HG03045 (cell line): ENCODE results near the gene CACNA1D.

ENCODE experiments used
- ATAC-seq: cut with Tn5 transposase; IDR thresholded peaks from one replicate; pipeline ENCODE4 v1.9.1; 2021; ENCODE audit warnings: mild to moderate bottlenecking, moderate library complexity; ENCODE audit not compliant: unreplicated experiment

CACNA1D gene

DNA sequence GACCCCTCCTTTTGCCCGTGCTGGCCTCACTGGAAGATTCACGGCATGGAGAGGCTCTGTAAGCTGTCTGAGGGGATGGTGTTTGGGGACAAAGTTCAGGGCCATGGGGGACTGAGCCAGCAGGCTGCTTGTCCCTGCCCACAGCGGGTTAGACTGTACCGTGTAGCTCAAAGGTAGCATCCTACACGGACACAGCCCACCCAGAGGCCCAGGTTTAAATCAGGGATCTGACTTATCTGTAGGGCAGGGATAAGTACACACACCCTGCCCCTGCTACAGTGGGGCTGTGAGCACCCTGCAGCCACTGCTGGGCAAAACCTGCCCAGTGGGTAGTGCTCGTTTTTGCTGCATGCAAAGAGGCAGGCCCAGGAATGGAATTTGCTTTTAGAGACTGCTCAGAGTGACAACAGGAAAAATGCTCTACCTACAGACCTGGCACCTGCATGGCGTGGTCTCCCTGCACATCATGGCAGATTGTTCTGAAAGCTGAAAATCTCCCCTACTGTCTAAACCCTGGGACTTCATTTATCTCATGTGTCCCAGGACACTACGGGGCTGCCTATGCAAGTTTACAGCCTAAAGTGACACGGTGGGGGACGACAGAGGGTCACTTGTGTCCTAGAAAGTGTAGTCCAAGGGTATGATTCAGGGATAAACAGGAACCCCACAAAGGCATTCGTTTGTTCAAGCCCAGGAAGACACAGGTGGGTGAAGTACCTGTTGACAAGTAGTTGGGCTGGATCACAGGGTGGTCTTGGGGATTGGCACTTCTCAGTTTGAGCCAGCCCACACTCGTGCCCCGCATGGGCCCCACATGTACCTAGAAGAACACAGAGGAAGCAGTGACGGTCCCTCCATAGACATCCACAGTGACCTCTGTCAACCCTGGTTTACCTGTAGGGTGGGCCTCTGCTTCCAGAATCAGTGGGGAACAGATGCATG, 324.1 kb downstream of the CACNA1D start:
- ATAC-seq = no peak

DNA sequence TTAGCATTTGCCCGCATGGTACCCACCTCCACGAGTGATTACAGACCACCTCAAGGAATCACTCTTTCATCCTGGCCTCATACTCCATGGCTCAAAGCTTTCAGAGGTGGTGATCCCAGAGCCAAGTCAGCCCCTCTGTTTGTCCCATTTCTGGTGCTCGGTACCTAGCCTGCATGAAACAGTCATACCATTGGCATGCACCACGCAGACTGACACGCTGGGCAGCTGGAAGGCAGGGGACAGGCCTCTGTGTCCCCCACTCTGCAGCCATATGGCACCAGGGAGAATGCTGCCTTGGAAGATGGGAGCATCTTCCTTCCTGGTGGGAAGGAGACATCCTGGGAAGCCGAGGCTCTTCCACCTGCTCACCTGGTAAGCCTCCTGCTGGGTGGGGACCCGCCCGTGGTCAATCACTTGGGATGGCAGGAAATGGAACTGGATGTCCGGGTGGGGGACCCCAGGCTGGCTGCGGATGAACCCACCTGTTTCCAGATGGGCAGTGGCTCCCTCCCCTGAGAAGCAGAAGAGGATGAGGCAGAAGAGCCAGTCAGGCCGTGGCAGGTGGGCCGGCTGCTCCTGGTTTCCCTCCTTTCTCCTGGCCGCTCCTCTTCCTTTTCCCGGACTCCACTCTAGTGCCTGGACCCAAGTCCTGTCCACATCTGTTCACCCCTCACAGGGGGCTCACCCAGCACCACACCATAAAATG, 324.9 kb downstream of the CACNA1D start:
- no peak for ATAC-seq

DNA sequence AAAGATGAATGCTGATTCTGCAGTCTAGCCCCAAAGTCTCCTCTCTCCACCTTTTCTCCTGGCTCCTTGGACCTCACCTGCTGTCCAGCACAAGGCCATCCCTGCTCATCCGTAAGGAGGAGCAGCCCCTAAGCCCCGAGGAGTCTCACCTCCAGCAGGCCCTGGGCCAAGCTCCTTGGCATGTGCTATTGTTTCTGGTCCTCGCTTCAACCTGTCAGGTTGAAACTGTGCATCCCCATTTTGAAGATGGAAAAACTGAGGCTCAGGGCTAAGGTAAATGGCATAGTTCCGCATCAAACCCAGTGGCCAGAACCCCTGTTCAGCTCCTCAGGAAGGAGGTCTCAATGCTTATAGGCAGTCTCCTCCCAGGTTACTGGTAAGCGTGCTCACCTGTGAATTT, 325.7 kb downstream of the CACNA1D start:
- ATAC-seq = no peak

DNA sequence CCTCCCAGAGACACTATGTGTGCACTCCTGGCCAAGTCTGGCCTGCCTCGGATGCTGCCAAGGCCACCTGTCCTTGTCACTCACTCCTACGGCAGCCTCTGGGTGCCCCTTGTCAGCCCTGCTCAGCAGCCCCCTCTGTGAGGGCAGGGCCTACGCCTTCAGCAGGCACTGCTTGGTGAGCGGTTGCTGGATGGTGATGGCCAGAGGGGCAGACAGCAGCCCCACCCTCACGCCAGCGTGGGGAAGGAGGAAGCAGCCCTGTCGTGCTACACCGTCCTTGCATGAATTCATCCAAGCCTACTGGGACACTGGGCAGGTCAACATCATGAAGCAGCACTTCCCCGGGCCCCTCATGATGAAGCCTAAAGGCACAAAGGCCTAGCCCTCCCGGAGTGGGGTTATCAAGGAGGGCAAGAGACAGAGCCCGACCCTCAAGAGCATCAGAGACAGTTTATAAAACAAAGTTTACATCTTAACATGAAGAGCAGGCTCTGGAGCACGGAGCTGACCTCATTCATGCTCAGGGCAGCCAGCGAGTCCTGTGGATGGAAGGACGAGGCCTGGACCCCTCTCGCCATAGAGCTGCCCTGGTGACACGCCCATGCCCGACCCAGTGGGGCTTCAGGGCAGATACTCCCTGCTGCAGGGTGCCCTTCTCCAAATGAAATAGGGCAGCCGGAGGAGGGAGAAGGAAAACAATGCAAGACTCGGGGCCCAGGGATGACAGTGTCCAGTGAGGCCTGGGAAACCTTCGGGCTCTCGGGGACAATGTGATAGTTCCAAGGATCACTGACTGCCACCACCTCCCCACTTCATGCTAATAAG, 326.6 kb downstream of the CACNA1D start:
- no peak for ATAC-seq

DNA sequence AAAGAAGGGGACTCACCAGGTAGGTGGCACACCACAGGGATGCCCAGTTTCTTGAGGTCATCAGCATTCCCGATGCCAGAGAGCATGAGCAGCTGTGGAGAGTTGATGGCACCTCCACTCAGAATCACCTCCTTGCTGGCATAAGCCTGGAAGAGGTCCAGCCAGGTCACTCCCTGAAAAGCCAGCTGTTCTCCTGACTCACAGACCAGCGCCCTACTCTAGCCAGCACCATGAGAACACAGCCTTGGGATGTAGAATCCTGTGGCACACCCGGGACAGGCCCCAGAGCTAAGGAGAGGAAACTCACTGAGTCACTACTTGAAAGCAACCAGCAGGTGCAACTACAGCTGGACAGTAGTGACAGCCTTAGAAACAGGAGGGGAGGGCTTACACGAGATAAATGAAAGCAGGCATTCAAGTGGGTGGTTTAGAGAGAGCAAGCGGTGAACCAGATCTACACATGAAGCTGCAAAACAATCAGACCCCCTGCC, 327.3 kb downstream of the CACNA1D start:
- ATAC-seq = no peak

DNA sequence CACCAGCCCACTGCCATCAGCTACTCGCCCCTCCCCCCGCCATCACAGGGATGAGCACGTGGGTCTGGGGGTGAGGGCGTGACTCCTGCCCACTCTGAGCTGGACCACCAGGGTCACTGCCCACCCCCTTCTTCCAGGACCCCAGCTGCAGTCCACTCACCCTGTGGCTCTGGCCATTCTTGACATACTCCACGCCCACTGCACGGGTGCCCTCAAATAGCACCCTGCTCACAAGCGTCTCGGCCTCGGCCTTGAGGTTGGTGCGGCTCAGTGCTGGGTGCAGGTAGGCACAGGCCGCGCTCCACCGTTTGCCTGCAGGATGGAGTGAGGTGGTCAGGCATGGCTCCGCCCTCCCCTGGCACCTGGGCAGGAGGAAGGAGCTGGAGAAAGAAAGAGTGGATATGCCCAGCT, 327.9 kb downstream of the CACNA1D start:
- ATAC-seq = no peak

DNA sequence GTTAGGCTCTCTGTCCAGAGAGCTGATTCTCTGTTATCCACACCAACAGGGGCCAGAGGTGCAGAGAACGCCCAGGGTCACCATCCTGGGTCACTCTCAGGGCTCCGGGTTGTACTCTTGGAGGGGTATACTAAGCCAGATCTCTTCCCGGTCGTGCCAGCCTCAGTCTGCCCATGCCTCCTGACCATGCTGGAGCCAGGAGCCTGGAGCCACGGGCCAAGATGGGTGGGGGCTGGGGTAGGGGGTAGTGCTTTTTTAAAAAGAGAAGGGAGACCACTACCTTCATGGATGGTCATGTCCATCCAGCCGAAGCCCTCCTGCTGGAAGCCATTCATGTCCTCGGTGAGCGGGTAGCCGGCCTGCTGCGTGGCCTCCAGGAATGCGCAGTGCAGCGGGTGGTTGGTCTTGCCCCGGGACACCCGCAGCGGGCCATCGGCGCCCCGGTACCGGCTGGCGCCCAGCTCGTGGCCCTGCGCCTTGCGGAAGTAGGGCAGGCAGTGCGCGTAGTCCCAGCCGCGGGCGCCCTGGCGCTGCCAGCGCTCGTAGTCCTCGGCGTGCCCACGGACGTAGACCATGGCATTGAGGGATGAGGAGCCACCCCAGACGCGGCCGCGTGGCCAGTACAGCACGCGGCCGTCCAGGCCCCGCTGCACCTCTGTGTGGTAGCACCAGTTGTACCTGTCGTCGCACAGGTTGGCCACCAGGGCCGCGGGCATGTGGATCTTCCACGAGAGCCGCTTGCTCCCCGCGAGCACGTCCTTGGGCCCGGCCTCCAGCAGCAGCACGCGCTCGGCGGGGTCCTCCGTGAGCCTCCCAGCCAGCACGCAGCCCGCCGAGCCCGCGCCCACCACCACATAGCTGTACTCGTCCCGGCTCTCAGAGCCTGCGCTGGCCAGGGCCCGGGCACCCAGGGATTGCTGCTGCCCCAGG, 328.9 kb downstream of the CACNA1D start:
- no peak for ATAC-seq

DNA sequence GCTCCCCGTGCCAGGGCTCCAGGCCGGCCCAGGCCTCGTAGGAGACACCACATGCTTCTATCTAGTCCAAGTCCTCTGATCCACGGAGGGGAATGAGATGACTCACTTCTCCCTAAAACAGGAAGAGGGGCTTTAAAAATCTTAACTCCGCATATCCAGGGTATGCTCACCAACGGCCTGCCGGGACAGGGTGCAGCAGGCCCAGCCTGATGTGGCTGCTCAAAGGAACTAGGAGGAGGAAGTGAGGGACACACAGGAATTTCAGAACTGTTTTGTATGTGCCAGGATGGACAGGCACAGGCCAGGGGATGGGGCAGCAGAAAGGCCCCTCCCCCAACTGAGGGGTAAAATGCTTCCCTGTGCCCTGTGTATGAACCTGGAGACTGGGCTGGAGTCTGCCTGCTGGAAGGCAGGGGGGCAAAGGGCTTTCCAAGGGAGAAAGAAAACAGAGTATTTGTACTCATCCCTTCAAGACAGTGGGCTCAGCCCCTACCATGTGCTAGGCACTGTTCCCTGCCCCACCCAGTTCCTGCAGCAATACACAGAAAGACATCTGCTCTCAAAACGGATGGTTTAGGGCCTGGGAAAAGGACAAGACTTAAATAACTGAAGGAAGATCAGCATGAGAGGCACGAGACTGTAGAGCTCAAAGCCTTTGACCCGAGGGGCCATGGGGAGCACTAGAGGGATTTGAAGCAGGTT, 329.7 kb downstream of the CACNA1D start:
- no peak for ATAC-seq

DNA sequence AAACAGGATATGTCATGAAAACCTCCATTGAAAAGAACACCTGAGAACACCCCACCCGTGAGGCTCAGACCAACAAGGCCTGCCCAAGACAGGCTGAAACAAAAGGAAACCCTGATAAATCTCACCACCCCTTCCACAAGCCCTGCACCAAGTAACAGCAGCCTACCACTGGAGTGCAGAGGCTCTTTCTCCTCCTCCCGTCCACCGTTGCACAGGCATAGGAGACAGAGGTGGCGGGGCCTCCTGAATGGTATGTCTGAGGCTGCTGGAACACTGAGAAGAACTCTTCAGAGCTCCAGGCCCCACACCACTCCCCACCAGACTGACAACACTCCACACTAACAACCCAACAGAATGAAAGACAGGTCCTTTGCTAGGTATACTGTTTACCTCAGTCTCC, 330.4 kb downstream of the CACNA1D start:
- ATAC-seq = no peak

DNA sequence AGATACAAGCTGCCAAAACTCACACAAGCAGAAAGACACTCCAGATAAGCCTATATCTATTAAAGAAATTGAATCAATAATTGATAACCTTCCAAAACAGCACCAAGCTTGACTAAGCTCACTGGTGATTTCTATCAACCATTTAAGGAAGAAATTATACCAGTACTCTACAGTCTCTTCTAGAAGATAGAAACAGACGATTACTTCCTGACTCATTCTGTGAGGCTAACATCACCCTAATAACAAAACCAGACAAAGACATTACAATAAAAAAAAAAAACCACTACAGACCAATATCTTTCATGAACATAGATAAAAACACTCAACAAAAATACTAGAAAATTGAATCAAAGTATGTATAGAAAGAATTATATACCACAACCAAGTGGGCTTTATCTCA, 331.6 kb downstream of the CACNA1D start:
- ATAC-seq = no peak

DNA sequence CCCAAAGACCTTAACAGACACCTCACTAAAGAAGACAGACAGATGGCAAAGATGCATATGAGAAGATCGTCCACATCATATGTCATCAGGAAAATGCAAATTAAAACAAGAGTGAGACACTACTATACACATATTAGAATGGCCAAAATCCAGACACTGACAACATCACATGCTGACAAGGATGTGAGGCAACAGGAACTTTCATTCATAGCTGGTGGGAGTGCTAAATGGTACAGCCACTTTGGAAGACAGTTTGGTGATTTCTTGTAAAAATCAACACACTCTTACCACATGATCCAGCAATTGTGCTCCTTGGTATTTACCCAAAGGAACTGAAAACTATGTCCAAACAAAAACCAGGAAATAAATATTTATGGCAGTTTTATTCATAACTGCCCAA, 334.2 kb downstream of the CACNA1D start:
- ATAC-seq = no peak

DNA sequence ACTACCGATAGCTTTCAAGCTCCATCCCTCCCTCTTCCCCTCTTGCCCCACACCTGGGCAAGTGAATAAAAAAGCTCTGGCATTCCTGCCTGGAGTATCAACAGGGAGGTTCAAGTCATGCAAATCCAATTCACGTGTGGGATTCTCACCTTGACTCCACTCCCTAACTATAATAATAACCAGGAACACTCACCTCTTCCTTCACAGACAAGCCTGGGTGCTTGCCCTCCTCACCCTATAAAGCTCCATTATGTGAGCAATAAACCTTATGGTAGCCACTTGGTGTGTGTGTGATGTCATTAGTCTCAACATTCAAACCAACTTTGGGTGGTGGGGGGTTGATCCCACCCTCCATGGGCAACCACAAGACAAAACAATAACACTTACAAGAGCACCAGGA, 335.2 kb downstream of the CACNA1D start:
- no peak for ATAC-seq

DNA sequence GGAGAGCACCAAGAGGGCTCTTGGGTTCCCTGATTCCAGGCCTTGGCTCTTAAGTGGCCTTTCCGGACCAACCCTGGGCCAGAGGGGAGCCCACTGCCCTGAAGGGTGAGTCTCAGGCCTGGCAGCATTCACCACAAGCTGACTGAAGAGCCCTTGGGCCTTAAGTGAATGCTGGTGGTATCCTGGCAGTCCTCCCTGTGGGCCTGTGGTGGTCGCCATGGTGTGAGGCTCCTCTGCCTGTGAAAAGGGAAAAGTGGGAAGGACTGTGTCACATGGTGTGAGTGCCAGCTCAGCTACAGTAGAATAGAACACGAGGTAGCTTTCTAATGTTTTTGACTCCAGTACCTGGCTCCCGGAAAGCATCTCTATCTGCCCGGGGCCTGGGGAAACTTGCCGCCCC, 336.5 kb downstream of the CACNA1D start:
- no peak for ATAC-seq

DNA sequence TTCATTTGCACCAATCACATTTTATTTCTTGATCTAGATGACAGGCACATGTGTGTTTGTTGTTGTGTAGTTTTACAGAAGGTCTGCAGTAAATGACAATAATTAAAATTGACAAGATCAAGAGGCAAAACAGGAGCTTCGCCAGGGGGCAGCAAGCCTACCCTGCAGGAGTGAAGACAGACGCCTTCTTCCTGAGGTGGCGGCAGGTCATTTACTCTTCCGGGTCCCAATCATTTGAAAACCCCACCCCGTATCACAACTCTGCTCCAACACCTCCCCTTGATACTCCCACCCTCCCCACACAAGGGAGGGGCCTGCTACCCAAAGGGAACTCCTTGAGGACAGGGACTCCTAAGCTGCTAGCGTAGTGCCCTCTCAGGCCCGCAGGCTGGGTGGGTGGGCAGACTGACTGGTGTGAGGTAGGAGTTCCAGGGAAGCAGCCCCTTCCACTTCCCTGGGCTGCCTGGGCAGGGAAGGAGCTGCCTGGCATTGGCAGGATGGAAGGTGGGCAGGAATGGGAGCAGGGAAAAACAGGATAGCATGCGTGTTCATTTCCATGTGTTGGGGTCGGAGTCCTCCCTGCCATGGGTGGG, 338.7 kb downstream of the CACNA1D start:
- no peak for ATAC-seq

DNA sequence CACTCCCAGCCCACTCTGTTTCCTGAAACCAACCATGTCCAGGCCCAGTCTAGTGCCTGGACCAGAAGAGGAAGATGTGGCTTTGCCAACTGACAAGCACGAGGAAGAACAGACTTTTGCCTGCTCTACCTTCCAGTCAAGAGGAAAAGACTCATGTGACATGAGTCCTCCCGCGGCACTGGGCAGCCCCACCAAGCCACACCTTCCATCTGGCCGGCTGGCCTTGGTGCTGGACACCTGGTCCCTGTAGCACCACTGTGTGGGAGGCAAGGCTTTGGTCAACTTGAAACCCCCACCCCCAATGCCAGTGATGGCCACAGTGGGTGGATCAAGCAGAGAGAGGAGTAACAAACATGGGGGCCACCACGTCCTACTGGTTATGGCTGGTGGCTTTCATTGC, 339.3 kb downstream of the CACNA1D start:
- ATAC-seq = no peak

DNA sequence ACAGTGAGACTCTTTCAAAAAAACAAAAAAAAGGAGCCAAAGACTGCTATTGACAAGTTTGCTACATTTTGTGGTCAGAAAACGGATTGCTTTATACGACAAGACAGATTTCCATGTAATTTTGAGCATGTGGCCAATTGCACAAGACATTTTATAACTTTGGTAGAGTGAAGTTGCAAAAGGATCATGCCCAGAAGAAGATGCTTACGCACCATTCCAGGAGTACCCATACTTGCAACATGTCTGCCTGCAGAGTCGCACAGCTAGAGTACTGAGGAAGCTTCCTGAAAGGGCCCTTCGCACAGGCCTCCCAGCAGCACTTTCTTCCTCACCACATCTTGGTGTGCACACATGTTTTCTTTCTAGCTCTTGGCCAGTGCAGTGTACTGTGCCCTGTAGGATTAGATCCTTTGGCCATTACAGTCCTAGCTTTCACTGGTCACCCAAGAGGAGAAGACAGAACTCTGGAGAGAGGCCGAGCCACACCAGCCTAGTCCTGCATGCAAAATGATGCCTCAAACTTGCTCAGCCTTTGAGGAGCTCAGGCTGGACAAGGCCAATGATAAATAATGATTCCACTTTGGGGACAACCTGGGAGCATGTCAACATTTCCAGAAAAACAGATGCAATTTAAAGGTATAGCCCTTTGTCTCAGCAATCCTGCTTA, 340.2 kb downstream of the CACNA1D start:
- no peak for ATAC-seq

DNA sequence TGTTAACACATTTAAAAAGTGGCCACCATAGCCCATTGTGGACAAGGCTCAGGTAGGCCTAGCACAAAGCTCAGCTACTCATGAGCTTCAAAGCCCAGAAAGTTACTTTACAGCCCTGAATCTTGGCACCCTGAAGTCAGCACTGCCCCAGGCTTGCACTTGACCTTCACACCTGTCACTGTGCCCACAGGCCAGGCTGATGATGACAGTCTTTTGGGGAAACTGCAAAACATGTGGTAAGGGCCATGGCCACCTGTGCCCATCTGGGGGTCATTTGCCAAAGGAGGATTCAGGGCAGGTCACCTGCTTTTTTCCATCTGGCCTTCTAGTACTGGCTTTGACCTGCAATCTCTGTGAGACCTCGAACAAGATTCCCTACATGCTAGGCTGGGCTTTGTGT, 340.8 kb downstream of the CACNA1D start:
- no peak for ATAC-seq

DNA sequence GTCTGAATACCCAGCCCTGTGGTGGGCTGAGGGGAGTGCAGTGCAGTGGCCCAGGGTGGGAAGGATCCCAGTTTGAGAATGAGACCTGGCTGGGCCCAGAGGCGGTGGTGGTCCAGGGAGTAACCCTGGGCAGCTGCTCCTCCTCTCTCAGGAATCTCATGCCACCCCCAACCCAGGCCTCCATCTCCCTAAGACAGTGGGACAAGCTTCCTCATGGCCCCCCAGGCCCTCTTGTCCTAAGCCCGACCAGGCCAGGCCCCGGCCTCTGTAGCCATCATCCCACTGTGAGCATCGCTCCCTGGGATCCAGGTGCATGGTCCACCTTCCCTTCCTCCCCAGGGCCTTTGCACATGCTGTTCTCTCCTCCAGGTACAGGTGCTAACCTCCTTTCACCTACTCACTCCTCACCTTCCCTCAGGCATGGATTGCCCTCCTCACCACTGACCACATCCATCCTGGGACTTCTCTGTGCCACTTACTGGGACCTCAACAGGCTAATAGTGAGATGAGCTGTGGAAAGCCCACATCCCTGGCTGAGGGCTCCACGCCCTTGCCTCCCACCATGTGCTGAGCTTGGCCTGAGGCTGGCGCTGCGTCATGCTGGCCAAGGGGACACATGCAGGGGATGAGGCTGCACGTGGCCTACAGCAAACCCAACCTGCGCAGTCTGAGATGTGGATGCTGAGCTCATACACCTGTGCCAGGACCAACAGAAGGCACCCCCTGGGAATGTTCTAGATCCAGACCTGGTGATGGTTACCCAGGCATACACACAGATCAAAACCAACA, 341.9 kb downstream of the CACNA1D start:
- ATAC-seq = no peak
